ENCODE data around the gene GFOD1.

Gene GFOD1

DNA sequence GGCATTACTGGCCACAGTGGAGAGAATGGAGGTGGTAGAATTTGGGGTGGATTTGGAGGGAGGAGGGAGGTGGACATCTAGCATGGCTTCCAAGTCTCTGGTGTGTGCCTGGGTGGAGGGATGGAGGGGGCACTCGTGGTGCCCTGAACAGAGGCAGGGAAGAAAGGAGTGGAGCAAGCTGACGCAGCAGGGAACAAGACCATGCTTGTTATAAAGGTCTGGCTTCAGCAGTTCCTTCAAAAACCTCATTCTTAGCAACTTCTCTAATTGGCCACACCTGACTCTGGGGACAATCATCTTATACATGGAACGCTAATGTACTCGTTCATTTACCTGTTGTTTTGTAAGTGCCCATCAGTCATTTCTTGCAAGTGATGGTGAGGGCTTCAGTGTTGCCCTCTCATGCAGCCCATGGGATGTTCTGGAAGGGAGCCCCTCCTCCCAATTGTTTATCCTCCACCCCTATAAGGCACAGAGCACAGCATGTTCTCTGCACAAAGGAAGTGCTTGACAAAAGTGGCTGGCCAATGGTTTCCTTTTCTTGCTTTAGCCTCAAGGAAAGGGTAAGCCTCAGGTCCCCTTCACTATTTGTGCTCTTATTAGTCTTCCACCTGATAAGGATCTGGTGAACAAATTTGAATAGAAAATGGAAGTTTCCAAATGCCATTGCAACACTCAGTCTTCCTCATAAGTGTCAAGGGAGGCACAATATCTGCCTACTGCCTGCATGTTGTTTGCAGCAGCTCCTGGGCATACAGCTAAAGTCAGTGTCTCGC is 39.3 kb downstream of the GFOD1 start:
- no peak for DNase-seq
- Histone ChIP-seq H3K79me2 (ENCODE audit: control insufficient read depth, insufficient read depth, low read length) (no peaks in the 10 kb centered on the region), H3K4me3 (ENCODE audit: low read length) (no peak overlapping the region), H3K4me2 (ENCODE audit: low read length) (no peak overlapping the region), H2BK5ac (ENCODE audit: low read length) (no peak overlapping the region), H3K56ac (ENCODE audit: low read length) (peak overlapping the region; percentile 9), H3K79me1 (ENCODE audit: low read length) (no peaks in the 10 kb centered on the region), H3K4me1 (ENCODE audit: control insufficient read depth, low read depth, low read length) (peaks cover 2% of the 10 kb centered on the region), H4K5ac (ENCODE audit: low read length) (no peak overlapping the region), H3K36me3 (ENCODE audit: control insufficient read depth, insufficient read depth, low read length) (no peaks in the 10 kb centered on the region), H2AK5ac (ENCODE audit: low read length) (no peak overlapping the region), H3K4ac (ENCODE audit: low read depth, low read length) (no peak overlapping the region), H4K8ac (ENCODE audit: low read depth, low read length) (no peak overlapping the region), H3K27me3 (ENCODE audit: insufficient read depth, low read length, poor library complexity) (no peaks in the 10 kb centered on the region), H2BK120ac (ENCODE audit: low read depth, low read length) (no peak overlapping the region), H3K18ac (ENCODE audit: low read length) (no peak overlapping the region), H2BK15ac (replicated peaks; ENCODE audit: low read depth) (no peak overlapping the region), H3K27ac (ENCODE audit: low read depth, low read length) (no peak overlapping the region), H3K9ac (ENCODE audit: low read length) (no peak overlapping the region), H3K23ac (ENCODE audit: low read length) (no peak overlapping the region)
- WGBS (ENCODE audit: extremely low coverage, insufficient coverage, low lambda C conversion rate), result no CpG with 5 or more reads among the region's 5 CpGs

DNA sequence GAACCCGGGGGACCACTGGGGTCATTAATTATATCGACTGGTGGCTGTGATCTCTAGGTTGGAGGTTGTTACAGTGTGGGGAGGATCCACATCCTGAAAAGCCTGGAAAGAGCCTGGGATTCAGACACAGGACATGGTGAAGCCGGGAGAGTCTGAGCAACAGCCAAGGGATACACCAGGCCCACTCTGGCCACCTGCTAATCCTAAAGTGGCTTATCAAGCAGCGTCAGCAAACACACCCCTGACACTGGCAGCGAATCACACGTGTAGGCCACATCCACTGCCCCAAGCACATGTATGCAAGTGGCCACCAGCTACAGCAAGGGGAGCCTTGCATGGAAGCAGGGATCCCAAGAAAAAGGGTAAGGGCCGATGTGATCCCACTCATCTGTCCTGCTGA is 41.0 kb downstream of the GFOD1 start:
- no peak overlapping the region for H3K56ac ChIP-seq (ENCODE audit: low read length)
- no peaks in the 10 kb centered on the region for H3K27me3 ChIP-seq (ENCODE audit: insufficient read depth, low read length, poor library complexity)
- no peak overlapping the region for H3K4me3 ChIP-seq (ENCODE audit: low read length)
- H3K23ac ChIP-seq (ENCODE audit: low read length), result no peak overlapping the region
- no peak overlapping the region for H2BK15ac ChIP-seq (replicated peaks; ENCODE audit: low read depth)
- peaks cover 2% of the 10 kb centered on the region for H3K4me1 ChIP-seq (ENCODE audit: control insufficient read depth, low read depth, low read length)
- H2AK5ac ChIP-seq (ENCODE audit: low read length), result no peak overlapping the region
- no peak overlapping the region for H4K8ac ChIP-seq (ENCODE audit: low read depth, low read length)
- no CpG with 5 or more reads among the region's 7 CpGs for WGBS (ENCODE audit: extremely low coverage, insufficient coverage, low lambda C conversion rate)
- no peak for DNase-seq
- no peak overlapping the region for H2BK5ac ChIP-seq (ENCODE audit: low read length)
- no peak overlapping the region for H3K18ac ChIP-seq (ENCODE audit: low read length)
- H3K9ac ChIP-seq (ENCODE audit: low read length), result no peak overlapping the region
- H3K79me1 ChIP-seq (ENCODE audit: low read length), result no peaks in the 10 kb centered on the region
- no peak overlapping the region for H3K4ac ChIP-seq (ENCODE audit: low read depth, low read length)
- no peaks in the 10 kb centered on the region for H3K79me2 ChIP-seq (ENCODE audit: control insufficient read depth, insufficient read depth, low read length)
- no peak overlapping the region for H2BK120ac ChIP-seq (ENCODE audit: low read depth, low read length)
- H3K36me3 ChIP-seq (ENCODE audit: control insufficient read depth, insufficient read depth, low read length), result no peaks in the 10 kb centered on the region
- no peak overlapping the region for H4K5ac ChIP-seq (ENCODE audit: low read length)
- no peak overlapping the region for H3K27ac ChIP-seq (ENCODE audit: low read depth, low read length)
- no peak overlapping the region for H3K4me2 ChIP-seq (ENCODE audit: low read length)

DNA sequence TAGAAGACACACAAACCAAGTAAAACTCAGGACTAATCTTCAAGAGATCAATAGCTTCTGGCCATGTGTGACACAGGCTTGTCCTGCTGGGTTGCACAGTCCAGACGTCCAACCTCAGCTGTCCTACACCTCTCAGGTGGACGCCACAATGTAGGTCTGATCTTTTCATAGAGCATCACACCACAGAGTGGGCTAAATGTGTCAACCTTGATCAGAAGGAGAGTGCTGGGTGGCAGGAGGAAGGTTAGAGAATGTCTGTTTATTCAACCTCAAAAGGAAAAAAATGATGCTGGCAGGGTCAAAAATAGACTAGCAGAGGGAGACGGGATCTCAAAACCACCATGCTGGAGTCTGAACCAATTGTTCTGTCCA is 41.7 kb downstream of the GFOD1 start:
- peaks cover 2% of the 10 kb centered on the region for H3K4me1 ChIP-seq (ENCODE audit: control insufficient read depth, low read depth, low read length)
- H3K4me2 ChIP-seq (ENCODE audit: low read length), result no peak overlapping the region
- no peak overlapping the region for H3K4ac ChIP-seq (ENCODE audit: low read depth, low read length)
- no peaks in the 10 kb centered on the region for H3K79me2 ChIP-seq (ENCODE audit: control insufficient read depth, insufficient read depth, low read length)
- no peaks in the 10 kb centered on the region for H3K79me1 ChIP-seq (ENCODE audit: low read length)
- H2BK15ac ChIP-seq (replicated peaks; ENCODE audit: low read depth), result no peak overlapping the region
- DNase-seq, result no peak
- no peak overlapping the region for H3K9ac ChIP-seq (ENCODE audit: low read length)
- WGBS (ENCODE audit: extremely low coverage, insufficient coverage, low lambda C conversion rate), result no CpG with 5 or more reads among the region's 3 CpGs
- no peak overlapping the region for H2BK5ac ChIP-seq (ENCODE audit: low read length)
- no peak overlapping the region for H4K5ac ChIP-seq (ENCODE audit: low read length)
- H3K4me3 ChIP-seq (ENCODE audit: low read length), result no peak overlapping the region
- H3K27me3 ChIP-seq (ENCODE audit: insufficient read depth, low read length, poor library complexity), result no peaks in the 10 kb centered on the region
- no peak overlapping the region for H3K27ac ChIP-seq (ENCODE audit: low read depth, low read length)
- no peak overlapping the region for H2BK120ac ChIP-seq (ENCODE audit: low read depth, low read length)
- H3K23ac ChIP-seq (ENCODE audit: low read length), result no peak overlapping the region
- no peak overlapping the region for H3K18ac ChIP-seq (ENCODE audit: low read length)
- no peak overlapping the region for H2AK5ac ChIP-seq (ENCODE audit: low read length)
- no peak overlapping the region for H4K8ac ChIP-seq (ENCODE audit: low read depth, low read length)
- H3K36me3 ChIP-seq (ENCODE audit: control insufficient read depth, insufficient read depth, low read length), result no peaks in the 10 kb centered on the region
- H3K56ac ChIP-seq (ENCODE audit: low read length), result no peak overlapping the region

DNA sequence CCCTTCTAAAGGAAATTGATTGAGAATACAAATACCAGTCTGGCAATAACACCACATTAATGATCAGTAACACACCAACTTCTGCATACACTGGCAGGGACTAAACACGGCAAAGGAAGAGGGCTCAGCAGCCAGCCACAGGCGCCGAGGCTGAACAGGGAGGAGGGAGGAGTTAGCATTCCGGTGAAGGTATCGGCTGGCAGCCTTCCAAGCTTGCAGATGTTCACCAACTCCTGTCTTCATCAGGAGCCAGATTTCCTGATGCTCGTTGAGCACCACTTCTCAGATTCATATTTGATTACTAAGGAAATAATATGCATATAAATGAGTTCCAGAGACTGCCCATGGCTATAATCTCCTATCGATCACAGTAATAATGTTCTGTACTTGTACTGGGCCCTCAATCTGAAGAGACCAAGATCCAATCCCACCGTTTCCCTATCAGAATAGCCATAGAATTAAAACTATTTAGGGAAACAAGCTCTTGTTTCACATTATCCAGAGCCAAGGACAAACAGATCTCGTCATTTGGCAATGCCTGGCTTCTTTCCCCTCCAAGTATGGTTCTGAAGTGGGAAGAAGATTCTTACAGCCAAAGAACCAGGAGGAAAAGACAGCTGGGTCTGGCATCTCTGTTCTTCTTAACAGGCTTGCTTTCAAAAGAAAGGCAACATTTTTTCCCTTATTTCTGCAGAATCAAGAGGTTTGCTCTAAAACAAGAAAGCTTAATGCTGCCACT is 42.2 kb downstream of the GFOD1 start:
- no peak overlapping the region for H3K23ac ChIP-seq (ENCODE audit: low read length)
- no peak overlapping the region for H3K4me2 ChIP-seq (ENCODE audit: low read length)
- no peaks in the 10 kb centered on the region for H3K36me3 ChIP-seq (ENCODE audit: control insufficient read depth, insufficient read depth, low read length)
- no peak overlapping the region for H3K56ac ChIP-seq (ENCODE audit: low read length)
- H3K4ac ChIP-seq (ENCODE audit: low read depth, low read length), result no peak overlapping the region
- H4K5ac ChIP-seq (ENCODE audit: low read length), result no peak overlapping the region
- no peaks in the 10 kb centered on the region for H3K79me1 ChIP-seq (ENCODE audit: low read length)
- H3K27ac ChIP-seq (ENCODE audit: low read depth, low read length), result no peak overlapping the region
- WGBS (ENCODE audit: extremely low coverage, insufficient coverage, low lambda C conversion rate), result no CpG with 5 or more reads among the region's 9 CpGs
- H2AK5ac ChIP-seq (ENCODE audit: low read length), result no peak overlapping the region
- H3K18ac ChIP-seq (ENCODE audit: low read length), result no peak overlapping the region
- peaks cover 2% of the 10 kb centered on the region for H3K4me1 ChIP-seq (ENCODE audit: control insufficient read depth, low read depth, low read length)
- H3K9ac ChIP-seq (ENCODE audit: low read length), result no peak overlapping the region
- no peaks in the 10 kb centered on the region for H3K79me2 ChIP-seq (ENCODE audit: control insufficient read depth, insufficient read depth, low read length)
- H3K27me3 ChIP-seq (ENCODE audit: insufficient read depth, low read length, poor library complexity), result no peaks in the 10 kb centered on the region
- H2BK120ac ChIP-seq (ENCODE audit: low read depth, low read length), result no peak overlapping the region
- no peak for DNase-seq
- no peak overlapping the region for H2BK15ac ChIP-seq (replicated peaks; ENCODE audit: low read depth)
- no peak overlapping the region for H3K4me3 ChIP-seq (ENCODE audit: low read length)
- no peak overlapping the region for H2BK5ac ChIP-seq (ENCODE audit: low read length)
- no peak overlapping the region for H4K8ac ChIP-seq (ENCODE audit: low read depth, low read length)

DNA sequence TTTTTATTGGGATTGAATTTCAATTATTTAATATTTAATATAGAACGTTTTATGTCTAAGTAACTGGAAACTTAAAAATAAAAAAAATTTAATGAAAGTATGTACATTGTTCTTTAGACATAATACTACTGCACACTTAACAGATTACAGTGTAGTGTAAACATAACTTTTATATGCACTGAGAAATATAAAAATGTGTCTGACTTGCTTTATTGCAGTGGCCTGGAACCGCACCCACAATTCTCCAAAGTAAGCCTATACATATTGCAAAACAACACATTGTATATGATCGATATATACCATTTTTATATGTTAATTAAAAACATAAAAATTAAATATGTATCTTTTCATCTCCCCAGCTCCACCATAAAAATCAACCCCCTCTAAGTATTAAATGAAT is 42.8 kb downstream of the GFOD1 start:
- Histone ChIP-seq H3K56ac (ENCODE audit: low read length) (no peak overlapping the region), H2BK120ac (ENCODE audit: low read depth, low read length) (no peak overlapping the region), H3K18ac (ENCODE audit: low read length) (no peak overlapping the region), H2BK5ac (ENCODE audit: low read length) (no peak overlapping the region), H3K27me3 (ENCODE audit: insufficient read depth, low read length, poor library complexity) (no peaks in the 10 kb centered on the region), H3K4me3 (ENCODE audit: low read length) (no peak overlapping the region), H3K9ac (ENCODE audit: low read length) (no peak overlapping the region), H3K79me1 (ENCODE audit: low read length) (no peaks in the 10 kb centered on the region), H3K36me3 (ENCODE audit: control insufficient read depth, insufficient read depth, low read length) (no peaks in the 10 kb centered on the region), H2BK15ac (replicated peaks; ENCODE audit: low read depth) (no peak overlapping the region), H3K4ac (ENCODE audit: low read depth, low read length) (no peak overlapping the region), H4K5ac (ENCODE audit: low read length) (no peak overlapping the region), H2AK5ac (ENCODE audit: low read length) (no peak overlapping the region), H3K4me1 (ENCODE audit: control insufficient read depth, low read depth, low read length) (peaks cover 2% of the 10 kb centered on the region), H3K4me2 (ENCODE audit: low read length) (no peak overlapping the region), H3K79me2 (ENCODE audit: control insufficient read depth, insufficient read depth, low read length) (no peaks in the 10 kb centered on the region), H3K23ac (ENCODE audit: low read length) (no peak overlapping the region), H4K8ac (ENCODE audit: low read depth, low read length) (no peak overlapping the region), H3K27ac (ENCODE audit: low read depth, low read length) (no peak overlapping the region)
- no peak for DNase-seq
- WGBS (ENCODE audit: extremely low coverage, insufficient coverage, low lambda C conversion rate), result 100% methylated on average over 1 of the region's 3 CpGs

Data from mesendoderm (in vitro differentiated cells).